Measurements from ENCODE around the gene RABGGTB.
"Not testable (repeated sequence)": the region's sequence is repeated elsewhere in the genome, so short reads cannot be mapped to it uniquely, and the experiment has no call there.

Gene RABGGTB

DNA sequence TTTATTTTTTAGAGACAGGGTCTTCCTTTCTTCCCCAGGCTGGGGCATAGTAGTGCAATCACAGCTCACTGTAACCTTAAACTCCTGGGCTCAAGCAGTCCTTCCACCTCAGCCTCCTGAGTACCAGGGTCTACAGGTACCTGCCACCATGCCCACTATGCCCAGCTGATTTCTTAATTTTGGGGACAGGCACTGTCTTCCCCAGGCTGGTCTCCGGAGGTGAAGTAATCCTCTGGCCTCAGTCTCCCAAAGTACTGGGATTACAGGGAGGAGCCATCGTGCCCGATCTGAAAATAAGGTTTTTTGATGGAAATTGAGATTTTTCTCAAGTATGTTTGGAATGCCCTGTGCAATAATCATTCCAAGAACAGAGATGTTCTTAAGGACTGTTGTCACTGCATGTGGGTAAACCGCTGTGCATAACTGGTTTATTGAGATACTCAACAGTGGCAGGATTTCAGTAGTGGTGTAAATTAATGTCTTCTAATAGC, 9.7 kb downstream of the RABGGTB start:
- DNase-seq (ENCODE audit: low spot score), result no peak

DNA sequence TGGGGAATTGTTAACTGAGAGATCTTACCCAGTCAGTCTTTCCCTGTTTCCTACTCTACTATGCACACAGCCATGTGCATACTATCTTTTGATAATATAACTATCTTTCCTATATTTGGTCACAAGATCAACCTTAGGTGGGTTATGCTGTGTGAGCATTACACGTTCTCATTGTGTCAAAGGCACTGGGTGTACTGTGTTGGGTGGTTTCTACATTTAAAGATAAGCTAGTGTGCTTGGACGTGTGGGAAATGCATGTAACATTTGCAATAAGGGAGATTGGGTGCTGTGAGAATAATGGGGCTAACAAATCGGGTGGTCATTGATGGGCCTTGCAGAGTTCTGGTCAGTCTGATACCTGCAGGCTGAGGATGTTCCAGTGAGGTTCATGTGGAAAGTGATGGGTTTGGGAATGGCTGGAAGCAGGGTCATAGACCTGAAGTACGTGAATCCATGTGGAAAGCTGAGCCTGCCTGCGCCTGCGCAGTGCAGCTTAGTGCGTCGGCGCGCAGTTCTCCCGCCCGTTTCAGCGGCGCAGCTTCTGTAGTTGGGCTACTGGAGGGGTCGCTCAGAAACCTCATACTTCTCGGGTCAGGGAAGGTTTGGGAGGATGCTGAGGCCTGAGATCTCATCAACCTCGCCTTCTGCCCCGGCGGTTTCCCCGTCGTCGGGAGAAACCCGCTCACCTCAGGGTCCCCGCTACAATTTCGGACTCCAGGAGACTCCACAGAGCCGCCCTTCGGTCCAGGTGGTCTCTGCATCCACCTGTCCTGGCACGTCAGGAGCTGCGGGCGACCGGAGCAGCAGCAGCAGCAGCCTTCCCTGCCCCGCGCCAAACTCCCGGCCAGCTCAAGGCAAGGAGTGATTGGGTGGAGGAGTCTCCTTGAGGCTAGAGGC, 10.6 kb downstream of the RABGGTB start, which contains the start of gene MSH4:
MSH4 (plus strand) TSS at position 507 of the 897 bp plus-strand sequence; CDS start at position 611, 104 bp downstream.
- DNase-seq (ENCODE audit: low spot score), result no peak

DNA sequence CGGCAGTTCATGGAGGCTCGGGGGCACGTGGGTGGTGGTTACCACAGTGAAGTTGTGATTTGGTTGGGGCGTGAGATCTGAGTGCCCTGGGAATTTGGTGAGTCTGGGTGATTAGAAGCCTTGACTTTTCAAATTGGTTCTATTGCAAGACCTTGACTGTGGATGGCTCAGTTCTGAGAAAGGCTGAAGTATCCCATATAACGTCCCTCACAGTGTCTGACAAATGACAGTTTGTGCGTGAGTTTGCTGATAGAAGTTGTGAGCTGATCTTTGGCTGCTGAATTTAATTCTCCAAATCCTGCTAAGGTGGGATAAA, 11.2 kb downstream of the RABGGTB start:
- DNase-seq (ENCODE audit: low spot score), result no peak

DNA sequence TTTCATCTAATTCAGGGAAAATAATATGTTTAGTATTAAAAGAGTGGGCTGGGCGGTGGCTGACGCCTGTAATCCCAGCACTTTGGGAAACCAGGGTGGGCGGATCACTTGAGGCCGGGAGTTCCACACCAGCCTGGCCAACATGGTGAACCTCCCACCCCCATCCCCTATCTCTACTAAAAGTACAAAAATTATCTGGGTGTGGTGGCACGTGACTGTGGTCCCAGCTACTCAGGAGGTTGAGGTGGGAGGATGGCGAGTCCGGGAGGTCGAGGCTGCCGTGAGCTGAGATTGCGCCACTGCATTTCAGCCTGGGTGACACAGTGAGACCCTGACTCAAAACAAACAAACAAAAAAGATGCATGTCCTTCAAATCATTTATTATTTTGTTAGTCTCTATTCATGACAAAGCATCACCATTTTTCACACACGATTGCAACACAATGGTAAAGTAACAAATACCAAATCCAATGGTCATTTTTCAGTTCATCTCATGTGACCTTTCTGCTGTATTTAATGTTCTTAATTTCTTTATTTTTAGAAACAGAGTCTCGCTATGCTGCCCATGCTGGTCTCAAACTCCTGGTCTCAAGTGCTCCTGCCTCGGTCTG, 11.7 kb downstream of the RABGGTB start:
- no peak for DNase-seq (ENCODE audit: low spot score)

DNA sequence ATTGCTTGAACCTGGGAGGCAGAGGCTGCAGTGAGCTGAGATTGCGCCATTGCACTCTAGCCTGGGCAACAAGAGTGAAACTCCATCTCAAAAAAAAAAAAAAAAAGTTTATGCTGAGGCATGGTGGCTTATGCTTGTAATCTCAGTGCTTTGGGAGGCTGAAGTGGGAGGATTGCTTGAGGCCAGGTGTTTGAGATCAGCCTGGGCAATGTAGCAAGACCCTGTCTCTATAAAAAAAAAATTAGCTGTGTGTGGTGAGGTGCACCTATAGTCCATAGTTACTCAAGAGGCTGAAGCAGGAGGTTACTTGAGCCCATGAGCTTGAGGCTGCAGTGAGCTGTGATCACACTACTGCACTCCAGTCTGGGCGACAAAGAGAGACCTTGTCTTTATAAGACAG, 15.4 kb downstream of the RABGGTB start:
- not testable (repeated sequence) for DNase-seq (ENCODE audit: low spot score)

DNA sequence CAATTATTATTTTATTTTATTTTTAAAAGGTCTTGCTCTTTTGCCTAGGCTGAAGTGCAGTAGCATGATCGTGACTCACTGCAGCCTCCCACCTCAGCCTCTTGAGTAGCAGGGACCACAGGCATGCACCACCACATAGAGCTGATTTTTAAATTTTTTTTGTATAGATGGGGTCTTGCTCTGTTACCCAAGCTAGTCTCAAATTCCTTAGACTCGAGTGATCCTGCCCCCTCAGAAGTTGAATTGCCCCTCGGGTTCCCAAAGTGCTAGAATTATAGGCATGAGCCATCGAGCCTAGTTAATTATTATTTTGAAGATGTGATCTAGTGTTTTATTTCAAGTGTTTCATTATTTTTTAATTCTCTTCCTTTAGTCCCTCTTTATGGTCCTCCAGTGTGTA, 22.9 kb downstream of the RABGGTB start:
- DNase-seq (ENCODE audit: low spot score), result no peak

DNA sequence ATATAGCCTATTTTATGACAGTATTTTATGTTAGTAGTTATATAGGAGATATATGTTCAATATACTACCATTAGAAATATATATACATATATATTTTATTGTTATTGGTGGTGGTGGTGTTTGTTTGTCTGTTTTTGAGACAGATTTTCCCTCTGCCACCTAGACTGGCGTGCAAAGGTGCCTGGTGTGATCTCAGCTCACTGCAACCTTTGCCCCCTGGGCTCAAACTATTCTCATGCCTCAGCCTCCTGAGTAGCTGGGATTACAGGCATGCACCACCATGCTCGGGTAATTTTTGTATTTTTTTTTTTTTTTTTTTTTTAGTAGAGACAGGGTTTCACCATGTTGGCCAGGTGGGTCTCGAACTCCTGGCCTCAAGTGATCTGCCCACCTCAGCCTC, 24.1 kb downstream of the RABGGTB start:
- DNase-seq (ENCODE audit: low spot score), result not testable (repeated sequence)

DNA sequence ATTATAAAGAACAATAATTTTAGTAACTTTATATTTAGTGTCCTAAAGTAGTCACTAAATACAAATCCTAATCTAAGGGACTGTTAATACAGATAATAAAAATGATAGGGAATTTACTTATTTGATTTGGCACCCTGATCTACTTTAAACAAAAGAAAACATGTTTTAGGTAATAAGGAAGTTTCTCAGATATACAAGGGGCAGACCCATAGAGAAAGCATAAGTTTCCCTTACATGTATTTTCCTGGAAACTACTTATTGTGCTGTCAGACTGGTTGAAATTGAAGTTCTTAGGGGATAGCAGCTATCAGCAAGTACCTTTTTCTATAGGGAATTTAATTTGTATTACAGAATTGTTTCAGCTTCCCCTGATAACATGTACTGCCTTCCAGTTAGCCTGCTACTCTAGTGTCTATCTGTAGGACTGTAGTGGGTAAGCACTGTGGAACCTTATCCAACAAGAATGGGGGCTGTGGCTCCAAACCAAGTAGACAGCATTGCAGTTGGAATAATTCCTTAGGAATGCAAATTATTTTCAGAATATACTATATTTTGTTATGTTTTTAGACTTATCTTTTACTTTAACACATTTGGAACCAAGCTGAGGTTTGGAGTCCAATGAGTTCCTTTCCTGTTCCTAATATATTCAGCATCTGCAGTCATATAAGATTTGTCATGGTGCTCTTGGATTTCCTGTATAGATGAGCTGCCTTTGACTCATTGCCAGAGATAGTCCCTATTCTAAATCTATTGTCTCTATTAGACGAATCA, 25.3 kb downstream of the RABGGTB start:
- no peak for DNase-seq (ENCODE audit: low spot score)

DNA sequence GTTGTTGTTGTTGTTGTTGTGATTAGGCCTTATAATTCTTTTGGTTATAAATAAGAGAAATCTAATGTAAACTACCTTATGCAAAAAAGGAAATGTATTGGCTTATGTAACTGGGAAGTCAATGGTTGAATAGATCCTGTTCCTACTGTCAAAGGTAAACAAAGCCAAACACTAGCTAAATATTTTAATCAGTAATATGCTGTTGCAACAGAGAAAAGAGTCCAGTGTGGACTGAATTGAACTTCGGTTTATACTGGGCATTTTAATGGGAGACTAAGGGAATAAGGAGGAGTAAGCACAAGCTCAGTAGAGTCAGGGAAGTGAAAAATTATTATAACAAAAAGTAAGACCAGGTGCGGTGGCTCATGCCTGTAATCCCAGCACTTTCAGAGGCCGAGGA, 26.0 kb downstream of the RABGGTB start:
- DNase-seq (ENCODE audit: low spot score), result no peak

DNA sequence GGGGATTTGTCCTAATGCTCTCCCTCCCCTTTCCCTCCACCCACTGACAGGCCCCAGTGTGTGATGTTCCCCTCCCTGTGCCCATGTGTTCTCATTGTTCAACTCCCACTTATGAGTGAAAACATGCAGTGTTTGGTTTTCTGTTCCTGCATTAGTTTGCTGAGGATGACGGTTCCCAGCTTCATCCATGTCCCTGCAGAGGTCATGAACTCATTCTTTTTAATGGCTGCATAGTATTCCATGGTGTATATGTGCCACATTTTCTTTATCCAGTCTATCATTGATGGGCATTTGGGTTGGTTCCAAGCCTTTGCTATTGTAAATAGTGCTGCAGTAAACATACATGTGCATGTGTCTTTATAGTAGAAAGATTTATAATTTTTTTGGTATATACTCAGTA, 37.5 kb downstream of the RABGGTB start:
- DNase-seq (ENCODE audit: low spot score), result not testable (repeated sequence)

DNA sequence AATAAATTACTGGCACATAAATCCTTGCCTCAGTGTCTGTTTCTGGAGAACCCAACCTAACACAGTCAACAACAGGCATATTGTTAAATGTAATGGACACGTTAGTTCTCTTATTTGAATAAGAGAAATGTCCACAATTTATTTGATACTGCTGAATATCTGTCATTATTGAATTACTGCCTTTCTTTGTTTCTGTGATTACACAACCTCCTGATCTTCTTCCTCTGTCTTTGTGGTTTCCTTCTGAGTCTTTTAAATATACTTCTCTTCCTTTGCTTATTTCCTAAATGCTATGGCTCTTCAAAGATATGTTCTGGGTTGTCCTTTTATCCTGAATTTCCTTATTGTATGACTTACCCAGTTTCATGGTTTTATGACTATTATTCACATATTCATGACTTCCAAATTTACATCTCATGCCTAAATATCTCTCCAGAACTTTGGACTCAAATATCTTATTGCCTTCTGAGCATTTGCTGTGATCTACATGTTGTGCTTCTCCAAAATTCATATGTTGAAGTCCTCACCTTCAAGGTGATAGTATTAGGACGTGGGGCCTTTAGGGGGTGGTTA, 50.6 kb downstream of the RABGGTB start:
- DNase-seq (ENCODE audit: low spot score), result no peak

DNA sequence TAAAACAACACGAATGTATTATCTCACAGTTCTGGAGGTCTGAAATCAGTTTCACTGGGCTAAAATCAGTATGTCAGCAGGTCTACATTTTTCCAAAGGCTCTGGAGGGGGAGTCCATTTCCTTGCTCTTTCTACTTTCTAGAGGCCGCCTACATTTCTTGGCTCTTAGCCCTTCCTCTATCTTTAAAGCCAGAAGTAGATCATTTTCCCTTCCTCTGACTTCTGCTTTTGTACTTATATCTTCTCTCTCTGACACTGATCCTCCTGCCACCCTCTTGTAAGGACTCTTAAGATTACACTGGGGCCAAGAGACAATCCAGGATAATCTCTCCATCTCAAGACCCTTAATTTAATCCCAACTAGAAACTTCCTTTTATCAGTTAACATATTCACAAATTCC, 52.0 kb downstream of the RABGGTB start:
- DNase-seq (ENCODE audit: low spot score), result no peak

DNA sequence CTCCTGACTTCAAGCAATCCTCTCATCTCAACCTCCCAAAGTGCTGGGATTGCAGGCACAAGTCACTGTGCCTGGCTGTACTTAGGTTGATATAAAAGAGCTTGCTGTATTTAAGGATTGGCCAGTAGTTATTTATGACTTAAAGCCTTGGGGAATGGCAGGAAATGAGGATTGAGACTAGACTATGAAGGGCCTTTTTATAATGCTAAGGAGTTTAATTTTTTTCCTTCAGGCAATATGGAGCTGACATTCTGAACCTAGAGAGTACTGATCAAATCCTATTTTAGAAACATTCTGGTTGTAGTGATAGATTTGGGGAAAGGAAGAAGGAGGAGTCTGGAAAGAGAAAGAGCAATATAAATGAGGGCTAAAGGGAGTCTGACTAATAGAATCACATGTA, 55.4 kb downstream of the RABGGTB start:
- DNase-seq (ENCODE audit: low spot score), result no peak

Small RNA genes within 50 kb of the gene (small RNA-seq; reads per million reads assigned to genes)
- 0 reads per million in 2 experiments for gene SNORD45A
- gene SNORD45B, result 0 reads per million in 2 experiments
- 0 reads per million in 2 experiments for gene SNORD45C

Measured in SK-N-DZ (cell line).